Measurements from ENCODE around the gene PRKX. TPM values are rescaled to one million over a fixed set of nuclear protein-coding genes. Genes with fewer than 3 reads are reported as not detected.

PRKX gene
- total RNA-seq, 4 donors from 2014 or later: 11.5 to 22.1 (median 18.1) TPM

DNA sequence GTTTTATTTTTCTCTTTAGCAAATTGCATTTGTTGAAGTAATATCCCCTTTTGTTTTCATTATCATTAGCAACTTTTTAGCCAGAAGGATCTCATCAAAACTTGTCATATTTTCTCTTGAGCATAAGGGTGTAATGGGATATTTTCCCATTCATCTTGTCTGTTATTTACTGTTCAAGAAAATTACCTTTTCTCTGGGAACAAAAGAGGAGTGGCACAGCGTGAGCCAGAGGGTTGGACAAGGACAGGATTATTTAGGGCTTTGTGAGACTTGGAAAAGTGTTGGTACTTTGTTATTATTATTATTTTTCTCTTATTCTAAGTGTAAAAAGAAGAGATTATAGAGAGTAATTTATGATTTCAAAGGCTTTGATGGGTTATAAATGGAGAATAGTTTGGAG is 135.9 kb downstream of the PRKX start:
- TF ChIP-seq CTCF (IDR thresholded peaks at IDR 0.05; ENCODE audit: low read depth): no peak

DNA sequence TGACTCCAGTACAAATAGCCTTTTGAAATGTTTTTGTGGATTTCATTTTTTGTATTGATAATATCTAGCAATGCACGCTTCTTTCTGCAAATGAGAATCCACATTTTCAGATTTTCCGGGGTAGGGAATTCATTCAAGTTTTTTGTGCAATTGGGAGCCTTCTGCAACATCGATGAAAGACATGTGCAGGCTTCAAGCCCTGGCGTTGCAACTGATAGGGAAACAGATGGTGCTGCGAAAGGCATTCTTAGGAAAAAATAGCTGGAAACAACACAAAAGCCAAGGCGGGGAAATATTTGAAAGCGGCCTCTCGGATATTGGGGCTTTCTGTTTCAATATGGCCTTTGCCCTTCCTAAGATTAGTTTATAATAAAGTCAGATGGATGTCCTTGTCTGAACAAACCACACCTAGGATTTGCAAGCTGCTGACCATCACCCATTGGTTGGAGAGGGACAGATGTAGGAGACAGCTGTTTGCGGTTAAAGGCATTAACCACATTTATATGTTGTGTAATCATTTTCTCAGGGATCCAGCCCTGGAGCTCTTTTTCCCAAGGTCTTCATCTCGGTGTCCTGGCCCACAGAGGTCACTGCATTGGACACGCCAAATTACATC is 136.5 kb downstream of the PRKX start:
- TF ChIP-seq CTCF (IDR thresholded peaks at IDR 0.05; ENCODE audit: low read depth): no peak

DNA sequence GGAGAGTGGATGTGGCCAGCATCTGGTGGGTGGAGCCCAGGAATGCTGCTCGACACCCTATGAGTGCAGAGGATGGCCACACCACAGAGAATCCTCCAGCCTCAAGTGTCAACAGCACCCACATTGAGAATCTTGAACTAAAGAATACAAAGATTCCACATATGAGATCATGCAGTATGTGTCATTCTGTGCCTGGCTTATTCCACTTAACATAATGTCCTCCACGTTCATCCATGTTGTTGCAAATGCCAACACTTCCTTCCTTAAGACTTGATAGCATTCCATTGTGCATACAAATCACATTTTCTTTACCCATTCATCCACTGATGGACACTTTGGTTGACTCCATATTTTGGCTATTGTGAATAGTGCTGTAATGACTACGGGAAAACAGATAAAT is 145.8 kb downstream of the PRKX start:
- no peak for TF ChIP-seq CTCF (IDR thresholded peaks at IDR 0.05; ENCODE audit: low read depth)

DNA sequence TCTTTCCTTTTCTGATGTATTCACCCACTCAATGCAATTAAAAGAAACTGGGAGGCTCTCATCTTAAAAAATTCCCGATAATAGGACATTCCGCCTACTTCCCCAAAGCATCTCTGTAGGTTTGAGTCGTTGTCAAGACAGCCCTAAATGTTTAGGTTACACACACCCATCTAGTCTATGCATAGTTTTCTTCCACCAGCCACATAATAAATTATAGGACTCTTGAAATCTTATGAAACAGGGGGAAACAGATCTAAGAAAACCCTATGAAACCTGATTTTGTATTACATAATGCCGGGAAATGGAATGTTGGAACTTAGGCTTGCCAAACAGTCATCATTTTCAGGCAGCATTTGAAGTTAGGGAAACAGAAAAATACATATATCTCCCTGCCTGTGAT is 150.0 kb downstream of the PRKX start:
- TF ChIP-seq CTCF (IDR thresholded peaks at IDR 0.05; ENCODE audit: low read depth): no peak

Small RNA genes within 50 kb of the gene (small RNA-seq; reads per million reads assigned to genes)
- gene RF00019 (0.49 reads per million), gene RNU6-114P (not detected)
